ENCODE results near the gene WASHC2A.
"Not testable (repeated sequence)": the region's sequence is repeated elsewhere in the genome, so short reads cannot be mapped to it uniquely, and the experiment has no call there.

DNA sequence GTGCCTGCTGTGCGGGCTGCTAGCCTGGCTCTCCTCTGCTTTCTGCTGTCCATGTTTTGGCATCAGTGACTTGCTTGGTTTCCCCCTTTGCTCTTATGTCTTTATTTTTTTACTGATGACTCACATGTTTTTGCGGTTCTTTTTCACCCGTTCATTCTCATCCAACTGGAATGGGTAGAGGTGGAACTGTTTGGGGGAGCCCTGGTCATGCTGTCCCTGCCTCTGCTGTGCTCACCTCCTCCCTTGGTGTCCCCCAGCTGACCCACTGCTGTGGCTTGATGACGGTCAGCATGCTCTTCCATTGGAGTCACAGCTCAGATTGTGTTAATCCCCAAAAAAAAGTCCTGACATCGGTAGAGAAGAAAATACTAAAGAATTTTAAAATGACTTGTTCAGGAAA is 26.9 kb downstream of the WASHC2A start:
- TF ChIP-seq, protein P1, sequence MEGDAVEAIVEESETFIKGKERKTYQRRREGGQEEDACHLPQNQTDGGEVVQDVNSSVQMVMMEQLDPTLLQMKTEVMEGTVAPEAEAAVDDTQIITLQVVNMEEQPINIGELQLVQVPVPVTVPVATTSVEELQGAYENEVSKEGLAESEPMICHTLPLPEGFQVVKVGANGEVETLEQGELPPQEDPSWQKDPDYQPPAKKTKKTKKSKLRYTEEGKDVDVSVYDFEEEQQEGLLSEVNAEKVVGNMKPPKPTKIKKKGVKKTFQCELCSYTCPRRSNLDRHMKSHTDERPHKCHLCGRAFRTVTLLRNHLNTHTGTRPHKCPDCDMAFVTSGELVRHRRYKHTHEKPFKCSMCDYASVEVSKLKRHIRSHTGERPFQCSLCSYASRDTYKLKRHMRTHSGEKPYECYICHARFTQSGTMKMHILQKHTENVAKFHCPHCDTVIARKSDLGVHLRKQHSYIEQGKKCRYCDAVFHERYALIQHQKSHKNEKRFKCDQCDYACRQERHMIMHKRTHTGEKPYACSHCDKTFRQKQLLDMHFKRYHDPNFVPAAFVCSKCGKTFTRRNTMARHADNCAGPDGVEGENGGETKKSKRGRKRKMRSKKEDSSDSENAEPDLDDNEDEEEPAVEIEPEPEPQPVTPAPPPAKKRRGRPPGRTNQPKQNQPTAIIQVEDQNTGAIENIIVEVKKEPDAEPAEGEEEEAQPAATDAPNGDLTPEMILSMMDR (IDR thresholded peaks at IDR 0.05), result not testable (repeated sequence)
- TF ChIP-seq EP300 (IDR thresholded peaks at IDR 0.05; ENCODE audit: low read depth); POLR2A (IDR thresholded peaks at IDR 0.05): not testable (repeated sequence)
